Prostate gland (tissue), 2 donors: ENCODE results near the gene HOXB5.

Experiments used
- POLR2A ChIP-seq: fragments of 450-650 bp; IDR thresholded peaks from one replicate; pipeline ENCODE4 v1.6.1; 2016; ENCODE audit warnings: antibody characterized with exemption, mild to moderate bottlenecking
- POLR2AphosphoS5 ChIP-seq: sonication (generic); formaldehyde crosslinking; IDR thresholded peaks from one replicate; pipeline ENCODE4 v1.6.1; 2017; ENCODE audit warnings: antibody characterized with exemption
- TF ChIP-seq, protein P1 (sequence below), 4 experiments: fragments of 200-600 bp in 2 of 4; fragments of 450-650 bp in 2 of 4; sonication (generic) in 2 of 4; IDR thresholded peaks; 1 replicate in 3 of 4; 2 replicates in 1 of 4; pipeline ENCODE4 v1.5.1; 2016 to 2019; ENCODE audit warnings: antibody characterized with exemption in 4 of 4, mild to moderate bottlenecking in 2 of 4, moderate library complexity in 2 of 4

DNA sequence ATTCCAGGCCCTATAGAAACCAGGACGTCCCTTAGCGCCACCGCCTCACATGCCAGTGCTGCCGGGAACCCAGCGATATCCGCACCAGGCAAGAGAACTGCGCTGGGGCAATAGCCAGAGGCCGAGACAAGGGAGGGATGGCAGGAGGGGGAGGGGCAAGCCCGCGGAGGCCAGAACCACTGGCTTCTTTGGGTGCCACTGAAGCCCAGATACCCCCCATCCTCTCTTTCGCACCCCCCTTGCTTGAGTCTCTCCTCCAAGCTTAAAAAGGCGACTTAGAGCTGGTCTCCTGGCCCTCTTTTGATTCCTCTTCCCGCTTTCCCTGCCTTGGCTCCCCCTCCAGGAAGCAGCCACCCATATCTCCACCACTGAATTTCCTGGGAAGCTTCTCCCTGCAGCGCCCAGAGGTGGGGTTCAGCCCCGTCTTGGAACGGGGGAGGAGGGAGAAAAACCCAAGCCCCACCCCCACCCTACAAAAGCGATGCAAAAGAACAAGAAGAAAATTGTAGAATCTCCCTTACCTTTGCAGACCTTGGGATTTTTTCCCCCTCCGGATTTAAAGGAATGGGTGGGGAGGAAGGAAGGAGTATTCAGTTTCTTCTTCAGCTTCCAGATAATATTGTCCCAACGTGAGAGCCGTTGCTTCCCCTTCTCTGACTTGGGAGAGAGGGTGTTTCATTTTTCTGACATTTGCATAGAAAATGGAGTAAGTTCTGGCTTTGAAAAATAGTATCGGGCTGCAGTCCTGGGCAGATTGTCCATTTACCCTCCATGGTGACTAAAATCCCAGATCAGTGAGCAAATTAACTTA, 10.6 kb upstream of the HOXB5 start:
- TF ChIP-seq, protein P1, sequence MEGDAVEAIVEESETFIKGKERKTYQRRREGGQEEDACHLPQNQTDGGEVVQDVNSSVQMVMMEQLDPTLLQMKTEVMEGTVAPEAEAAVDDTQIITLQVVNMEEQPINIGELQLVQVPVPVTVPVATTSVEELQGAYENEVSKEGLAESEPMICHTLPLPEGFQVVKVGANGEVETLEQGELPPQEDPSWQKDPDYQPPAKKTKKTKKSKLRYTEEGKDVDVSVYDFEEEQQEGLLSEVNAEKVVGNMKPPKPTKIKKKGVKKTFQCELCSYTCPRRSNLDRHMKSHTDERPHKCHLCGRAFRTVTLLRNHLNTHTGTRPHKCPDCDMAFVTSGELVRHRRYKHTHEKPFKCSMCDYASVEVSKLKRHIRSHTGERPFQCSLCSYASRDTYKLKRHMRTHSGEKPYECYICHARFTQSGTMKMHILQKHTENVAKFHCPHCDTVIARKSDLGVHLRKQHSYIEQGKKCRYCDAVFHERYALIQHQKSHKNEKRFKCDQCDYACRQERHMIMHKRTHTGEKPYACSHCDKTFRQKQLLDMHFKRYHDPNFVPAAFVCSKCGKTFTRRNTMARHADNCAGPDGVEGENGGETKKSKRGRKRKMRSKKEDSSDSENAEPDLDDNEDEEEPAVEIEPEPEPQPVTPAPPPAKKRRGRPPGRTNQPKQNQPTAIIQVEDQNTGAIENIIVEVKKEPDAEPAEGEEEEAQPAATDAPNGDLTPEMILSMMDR (IDR thresholded peaks at IDR 0.05) = no peak
- no peak for TF ChIP-seq POLR2A
- no peak for TF ChIP-seq POLR2AphosphoS5
